ENCODE data around the gene LIN54.
"Not testable (repeated sequence)": the region's sequence is repeated elsewhere in the genome, so short reads cannot be mapped to it uniquely, and the experiment has no call there.

Gene LIN54

DNA sequence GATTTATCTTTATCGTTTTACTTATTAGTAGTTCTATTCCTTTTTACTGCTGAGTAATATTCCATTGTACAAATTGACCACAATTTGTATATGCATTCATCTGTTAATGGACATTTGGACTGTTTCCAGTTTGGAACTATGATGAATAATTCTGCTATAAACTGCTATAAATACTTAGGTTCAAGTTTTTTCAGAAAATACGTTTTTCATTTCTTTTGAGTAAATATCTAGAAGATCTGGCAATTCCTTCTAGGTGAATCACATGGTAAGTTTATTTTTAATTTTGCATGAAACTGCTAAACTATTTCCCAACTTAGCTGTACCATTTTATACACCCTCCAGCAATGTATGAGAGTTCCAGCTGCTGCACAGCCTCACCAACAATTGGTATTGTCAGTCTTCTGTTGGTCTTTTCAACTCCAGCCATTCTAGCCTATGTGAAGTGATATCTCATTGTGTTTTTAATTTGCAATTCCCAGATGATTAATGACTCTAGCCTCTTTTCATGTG is 22.2 kb downstream of the LIN54 start:
- H3K4ac ChIP-seq (ENCODE audit: low read depth, low read length): no peak overlapping the region
- no peak overlapping the region for H4K12ac ChIP-seq (ENCODE audit: low read depth, low read length)
- no peak overlapping the region for H2AFZ ChIP-seq (ENCODE audit: insufficient read depth, low read length, poor library complexity)
- H3K18ac ChIP-seq (ENCODE audit: low read length): no peak overlapping the region
- no peaks in the 10 kb centered on the region for H3K9me3 ChIP-seq (ENCODE audit: insufficient read depth, low read depth, low read length)
- no peak overlapping the region for H3K4me3 ChIP-seq (ENCODE audit: low read depth, low read length)
- no peak overlapping the region for H2BK5ac ChIP-seq (ENCODE audit: low read depth, low read length, poor library complexity)
- no peaks in the 10 kb centered on the region for H3K79me2 ChIP-seq (ENCODE audit: control insufficient read depth, insufficient read depth, low read length, poor library complexity)
- peaks cover 0 to 3% of the 10 kb centered on the region in 2 experiments for H3K36me3 ChIP-seq (ENCODE audit: control insufficient read depth in 1 of 2, insufficient read depth in 2 of 2, low read length in 2 of 2)
- no peaks in the 10 kb centered on the region for H3K4me1 ChIP-seq (ENCODE audit: control insufficient read depth in 1 of 2, insufficient read depth in 2 of 2, low read length in 2 of 2)
- H3K27me3 ChIP-seq (ENCODE audit: insufficient read depth, low read length): no peaks in the 10 kb centered on the region
- no peak overlapping the region for H4K91ac ChIP-seq (ENCODE audit: low read depth, low read length)
- no peak overlapping the region for H3K9ac ChIP-seq (ENCODE audit: low read length)
- H3K14ac ChIP-seq (ENCODE audit: low read length): no peak overlapping the region
- DNase-seq: no peak
- H2BK120ac ChIP-seq (ENCODE audit: insufficient read depth, low read length, poor library complexity): no peak overlapping the region
- no peak overlapping the region for H2AK5ac ChIP-seq (ENCODE audit: low read length)
- H4K8ac ChIP-seq (ENCODE audit: low read depth, low read length): no peak overlapping the region
- H3K4me2 ChIP-seq (ENCODE audit: low read length): no peak overlapping the region
- no peaks in the 10 kb centered on the region for H3K79me1 ChIP-seq (ENCODE audit: low read length)
- H2BK12ac ChIP-seq (ENCODE audit: low read length): no peak overlapping the region
- WGBS (ENCODE audit: extremely low coverage, insufficient coverage, insufficient read length): no CpG with 5 or more reads among the region's 2 CpGs
- no peak overlapping the region for H3K23ac ChIP-seq (ENCODE audit: low read length)
- H3K27ac ChIP-seq (ENCODE audit: low read depth, low read length): no peak overlapping the region

DNA sequence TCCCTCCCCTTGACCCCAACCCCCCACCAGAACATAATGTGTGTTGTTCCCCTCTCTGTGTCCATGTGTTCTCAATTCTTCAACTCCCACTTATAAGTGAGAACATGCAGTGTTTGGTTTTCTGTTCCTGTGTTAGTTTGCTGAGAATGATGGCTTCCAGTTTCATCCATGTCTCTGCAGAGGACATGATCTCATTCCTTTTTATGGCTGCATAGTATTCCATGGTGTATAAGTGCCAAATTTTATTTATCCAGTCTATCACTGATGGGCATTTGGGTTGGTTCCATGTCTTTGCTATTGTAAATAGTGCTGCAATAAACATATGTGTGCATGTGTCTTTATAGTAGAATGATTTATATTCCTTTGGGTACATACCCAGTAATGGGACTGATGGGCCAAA is 23.1 kb downstream of the LIN54 start:
- H3K9ac ChIP-seq (ENCODE audit: low read length); H3K23ac ChIP-seq (ENCODE audit: low read length); H2BK5ac ChIP-seq (ENCODE audit: low read depth, low read length, poor library complexity); H2AK5ac ChIP-seq (ENCODE audit: low read length); H4K12ac ChIP-seq (ENCODE audit: low read depth, low read length); H3K36me3 ChIP-seq (ENCODE audit: control insufficient read depth in 1 of 2, insufficient read depth in 2 of 2, low read length in 2 of 2); H4K91ac ChIP-seq (ENCODE audit: low read depth, low read length); H3K79me1 ChIP-seq (ENCODE audit: low read length); H3K27ac ChIP-seq (ENCODE audit: low read depth, low read length); H3K79me2 ChIP-seq (ENCODE audit: control insufficient read depth, insufficient read depth, low read length, poor library complexity); H2AFZ ChIP-seq (ENCODE audit: insufficient read depth, low read length, poor library complexity); H3K18ac ChIP-seq (ENCODE audit: low read length); H3K4me1 ChIP-seq (ENCODE audit: control insufficient read depth in 1 of 2, insufficient read depth in 2 of 2, low read length in 2 of 2); H3K4me3 ChIP-seq (ENCODE audit: low read depth, low read length); H3K14ac ChIP-seq (ENCODE audit: low read length); H3K4me2 ChIP-seq (ENCODE audit: low read length); H3K9me3 ChIP-seq (ENCODE audit: insufficient read depth, low read depth, low read length); H3K27me3 ChIP-seq (ENCODE audit: insufficient read depth, low read length); H2BK12ac ChIP-seq (ENCODE audit: low read length); H3K4ac ChIP-seq (ENCODE audit: low read depth, low read length); H2BK120ac ChIP-seq (ENCODE audit: insufficient read depth, low read length, poor library complexity); H4K8ac ChIP-seq (ENCODE audit: low read depth, low read length); DNase-seq: not testable (repeated sequence)

DNA sequence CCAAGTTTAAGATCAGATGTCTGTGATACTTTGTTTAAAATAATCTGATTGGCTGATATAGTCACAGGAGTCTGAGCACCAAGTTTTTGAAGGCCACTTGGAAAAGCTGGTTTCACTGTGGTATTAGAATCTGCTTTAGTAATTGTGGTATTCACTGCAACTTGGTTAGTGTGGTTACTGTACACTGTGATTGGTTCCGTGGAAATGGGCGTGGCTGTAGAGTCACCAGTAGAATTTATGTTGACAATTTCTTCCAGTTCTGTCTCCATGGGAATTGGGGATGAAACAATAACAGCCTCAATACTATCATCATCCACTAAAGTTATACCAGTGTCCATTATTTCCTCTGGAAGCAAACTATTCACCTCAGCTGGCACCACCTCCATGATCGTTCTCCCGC is 26.2 kb downstream of the LIN54 start:
- no peak for DNase-seq
- WGBS (ENCODE audit: extremely low coverage, insufficient coverage, insufficient read length): no CpG with 5 or more reads among the region's 4 CpGs
- no peaks in the 10 kb centered on the region for H3K79me1 ChIP-seq (ENCODE audit: low read length)

DNA sequence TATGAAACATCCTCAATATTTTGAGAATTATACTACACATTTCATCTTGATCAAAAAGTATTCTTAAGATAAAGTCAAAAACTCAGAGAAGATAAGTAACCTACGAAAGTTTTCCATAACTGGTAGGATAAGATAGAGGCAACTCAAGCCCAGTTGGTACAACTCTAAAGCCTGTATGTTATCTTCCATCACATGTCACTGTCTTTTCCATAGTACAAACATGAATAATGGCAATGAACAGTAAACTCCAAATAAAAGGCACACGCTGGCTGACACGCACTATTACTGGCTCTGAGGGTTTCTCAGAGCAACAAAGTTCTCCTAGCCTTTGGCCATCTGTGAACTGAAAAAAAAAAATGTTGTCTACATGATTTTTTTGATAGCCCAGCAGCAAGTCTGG is 27.2 kb downstream of the LIN54 start:
- no peak overlapping the region for H3K9ac ChIP-seq (ENCODE audit: low read length)
- no peaks in the 10 kb centered on the region for H3K79me1 ChIP-seq (ENCODE audit: low read length)
- no peak overlapping the region for H4K12ac ChIP-seq (ENCODE audit: low read depth, low read length)
- no peak overlapping the region for H3K18ac ChIP-seq (ENCODE audit: low read length)
- no peak overlapping the region for H2BK120ac ChIP-seq (ENCODE audit: insufficient read depth, low read length, poor library complexity)
- H3K23ac ChIP-seq (ENCODE audit: low read length): no peak overlapping the region
- no peak overlapping the region for H3K14ac ChIP-seq (ENCODE audit: low read length)
- H2BK12ac ChIP-seq (ENCODE audit: low read length): no peak overlapping the region
- no peak overlapping the region for H3K4me3 ChIP-seq (ENCODE audit: low read depth, low read length)
- peaks cover 2 to 6% of the 10 kb centered on the region in 2 experiments for H3K36me3 ChIP-seq (ENCODE audit: control insufficient read depth in 1 of 2, insufficient read depth in 2 of 2, low read length in 2 of 2)
- no peak overlapping the region for H3K4me2 ChIP-seq (ENCODE audit: low read length)
- no peaks in the 10 kb centered on the region for H3K9me3 ChIP-seq (ENCODE audit: insufficient read depth, low read depth, low read length)
- H3K4me1 ChIP-seq (ENCODE audit: control insufficient read depth in 1 of 2, insufficient read depth in 2 of 2, low read length in 2 of 2): no peaks in the 10 kb centered on the region
- H2BK5ac ChIP-seq (ENCODE audit: low read depth, low read length, poor library complexity): no peak overlapping the region
- no peak overlapping the region for H3K4ac ChIP-seq (ENCODE audit: low read depth, low read length)
- H3K27ac ChIP-seq (ENCODE audit: low read depth, low read length): no peak overlapping the region
- no peak overlapping the region for H2AK5ac ChIP-seq (ENCODE audit: low read length)
- no peaks in the 10 kb centered on the region for H3K27me3 ChIP-seq (ENCODE audit: insufficient read depth, low read length)
- no peak for DNase-seq
- H3K79me2 ChIP-seq (ENCODE audit: control insufficient read depth, insufficient read depth, low read length, poor library complexity): no peaks in the 10 kb centered on the region
- H4K8ac ChIP-seq (ENCODE audit: low read depth, low read length): no peak overlapping the region
- no CpG with 5 or more reads among the region's 3 CpGs for WGBS (ENCODE audit: extremely low coverage, insufficient coverage, insufficient read length)
- H4K91ac ChIP-seq (ENCODE audit: low read depth, low read length): no peak overlapping the region
- no peak overlapping the region for H2AFZ ChIP-seq (ENCODE audit: insufficient read depth, low read length, poor library complexity)

More for the DNA sequence above, 26.2 kb downstream of the LIN54 start:
- no peak overlapping the region for H2BK5ac ChIP-seq (ENCODE audit: low read depth, low read length, poor library complexity)
- no peak overlapping the region for H3K9ac ChIP-seq (ENCODE audit: low read length)
- no peak overlapping the region for H4K8ac ChIP-seq (ENCODE audit: low read depth, low read length)
- no peaks in the 10 kb centered on the region for H3K79me2 ChIP-seq (ENCODE audit: control insufficient read depth, insufficient read depth, low read length, poor library complexity)
- H3K9me3 ChIP-seq (ENCODE audit: insufficient read depth, low read depth, low read length): no peaks in the 10 kb centered on the region
- H2AK5ac ChIP-seq (ENCODE audit: low read length): no peak overlapping the region
- H2AFZ ChIP-seq (ENCODE audit: insufficient read depth, low read length, poor library complexity): no peak overlapping the region
- no peak overlapping the region for H3K4me3 ChIP-seq (ENCODE audit: low read depth, low read length)
- no peak overlapping the region for H3K4ac ChIP-seq (ENCODE audit: low read depth, low read length)
- no peak overlapping the region for H3K14ac ChIP-seq (ENCODE audit: low read length)
- no peak overlapping the region for H4K12ac ChIP-seq (ENCODE audit: low read depth, low read length)
- H3K18ac ChIP-seq (ENCODE audit: low read length): no peak overlapping the region
- H3K27me3 ChIP-seq (ENCODE audit: insufficient read depth, low read length): no peaks in the 10 kb centered on the region
- H4K91ac ChIP-seq (ENCODE audit: low read depth, low read length): no peak overlapping the region
- H3K27ac ChIP-seq (ENCODE audit: low read depth, low read length): no peak overlapping the region
- no peak overlapping the region for H3K4me2 ChIP-seq (ENCODE audit: low read length)
- H3K4me1 ChIP-seq (ENCODE audit: control insufficient read depth in 1 of 2, insufficient read depth in 2 of 2, low read length in 2 of 2): no peaks in the 10 kb centered on the region
- no peak overlapping the region for H2BK12ac ChIP-seq (ENCODE audit: low read length)
- H3K23ac ChIP-seq (ENCODE audit: low read length): no peak overlapping the region
- peaks cover 2 to 6% of the 10 kb centered on the region in 2 experiments for H3K36me3 ChIP-seq (ENCODE audit: control insufficient read depth in 1 of 2, insufficient read depth in 2 of 2, low read length in 2 of 2)
- H2BK120ac ChIP-seq (ENCODE audit: insufficient read depth, low read length, poor library complexity): no peak overlapping the region

All from trophoblast cell (in vitro differentiated cells and primary cell).